CD14-positive monocyte (primary cell): Measurements from ENCODE around the gene CHIA. TPM values are rescaled to one million over a fixed set of nuclear protein-coding genes. Genes with fewer than 3 reads are reported as not detected.

Experiments
- DNase-seq, 3 donors: peaks; one replicate each; pipeline ENCODE4 v3.0.0-alpha.2; 2011 to 2022
- H2AFZ ChIP-seq: 2 replicates; pipeline ENCODE4 v1.6.0; 2012; ENCODE audit warnings: mild to moderate bottlenecking, low read depth, low read length, inconsistent platforms; ENCODE audit not compliant: insufficient read depth, poor library complexity, severe bottlenecking
- H3K27ac ChIP-seq, 2 donors: 1 replicate in 1 of 2; 2 replicates in 1 of 2; pipeline ENCODE4 v1.5.1; 2012 to 2013; ENCODE audit warnings: low read length in 2 of 2, control low read depth in 1 of 2, inconsistent platforms in 1 of 2, low read depth in 1 of 2, mild to moderate bottlenecking in 1 of 2
- H3K27me3 ChIP-seq, 2 donors: one replicate each; pipeline versions ENCODE4 v1.6.0 to v1.6.1; 2011 to 2013; ENCODE audit warnings: low read length in 2 of 2; ENCODE audit not compliant: control insufficient read depth in 2 of 2, insufficient read depth in 2 of 2
- H3K36me3 ChIP-seq, 2 donors: replicated peaks in 1 of 2; 1 replicate in 1 of 2; 2 replicates in 1 of 2; pipeline versions ENCODE4 v1.5.1 to v1.6.1; 2012 to 2013; ENCODE audit warnings: low read length in 2 of 2, control low read depth in 1 of 2, inconsistent platforms in 1 of 2, mild to moderate bottlenecking in 1 of 2; ENCODE audit not compliant: insufficient read depth in 2 of 2, control insufficient read depth in 1 of 2
- H3K4me1 ChIP-seq, 2 donors: 1 replicate in 1 of 2; 2 replicates in 1 of 2; pipeline versions ENCODE4 v1.5.1 to v1.6.1; 2012 to 2013; ENCODE audit warnings: low read length in 2 of 2, control low read depth in 1 of 2, inconsistent platforms in 1 of 2, mild to moderate bottlenecking in 1 of 2, moderate library complexity in 1 of 2; ENCODE audit not compliant: insufficient read depth in 2 of 2, control insufficient read depth in 1 of 2
- H3K4me2 ChIP-seq: replicated peaks from 2 replicates; pipeline ENCODE3; 2012; ENCODE audit warnings: low read length, moderate library complexity, mild to moderate bottlenecking; ENCODE audit not compliant: poor library complexity, severe bottlenecking; ENCODE audit errors: extremely low read depth
- H3K4me3 ChIP-seq, 3 experiments: fragments of 200-600 bp in 1 of 3; sonication (generic) in 1 of 3; replicated peaks in 1 of 3; 1 replicate in 2 of 3; 2 replicates in 1 of 3; pipeline ENCODE4 v1.5.1; 2011 to 2013; ENCODE audit warnings: low read length in 3 of 3, mild to moderate bottlenecking in 3 of 3, control low read depth in 2 of 3, low read depth in 2 of 3, inconsistent platforms in 1 of 3, moderate library complexity in 1 of 3
- H3K79me2 ChIP-seq: 2 replicates; pipeline ENCODE4 v1.6.0; 2012; ENCODE audit warnings: mild to moderate bottlenecking, control low read depth, inconsistent platforms, low read length, moderate library complexity; ENCODE audit not compliant: insufficient read depth
- H3K9ac ChIP-seq: 2 replicates; pipeline ENCODE4 v1.6.0; 2017; ENCODE audit warnings: low read length, mild to moderate bottlenecking; ENCODE audit not compliant: insufficient read depth, poor library complexity, severe bottlenecking
- H3K9me3 ChIP-seq, 2 donors: replicated peaks in 1 of 2; 1 replicate in 1 of 2; 2 replicates in 1 of 2; pipeline versions ENCODE4 v1.5.1 to v1.6.1; 2012 to 2013; ENCODE audit warnings: low read length in 2 of 2, control low read depth in 1 of 2; ENCODE audit not compliant: control insufficient read depth in 1 of 2, insufficient read depth in 1 of 2
- H4K20me1 ChIP-seq: 2 replicates; pipeline ENCODE4 v1.6.0; 2012; ENCODE audit warnings: mild to moderate bottlenecking, low read length, control low read depth, moderate library complexity; ENCODE audit not compliant: insufficient read depth
- H3K27ac Mint-ChIP-seq, 7 donors: one replicate each; pipeline ENCODE4 v1.8.0; 2020; ENCODE audit warnings: mild to moderate bottlenecking in 7 of 7, mixed read lengths in 7 of 7, moderate library complexity in 6 of 7, inconsistent platforms in 2 of 7
- H3K27me3 Mint-ChIP-seq, 3 donors: one replicate each; pipeline ENCODE4 v1.8.0; 2021 to 2022; ENCODE audit warnings: low read depth in 3 of 3, mild to moderate bottlenecking in 3 of 3, mixed read lengths in 3 of 3, moderate library complexity in 3 of 3, inconsistent platforms in 1 of 3
- H3K36me3 Mint-ChIP-seq, 2 donors: one replicate each; pipeline ENCODE4 v1.8.0; 2020; ENCODE audit warnings: mixed read lengths in 2 of 2, inconsistent platforms in 1 of 2, mild to moderate bottlenecking in 1 of 2
- H3K4me1 Mint-ChIP-seq: one replicate; pipeline ENCODE4 v1.8.0; 2020; ENCODE audit warnings: mild to moderate bottlenecking, mixed read lengths
- H3K4me3 Mint-ChIP-seq, 2 donors: one replicate each; pipeline ENCODE4 v1.8.0; 2020; ENCODE audit warnings: mild to moderate bottlenecking in 2 of 2, mixed read lengths in 2 of 2, moderate library complexity in 1 of 2
- H3K9me3 Mint-ChIP-seq, 7 donors: one replicate each; pipeline ENCODE4 v1.8.0; 2020 to 2022; ENCODE audit warnings: mixed read lengths in 7 of 7, mild to moderate bottlenecking in 6 of 7, moderate library complexity in 6 of 7, inconsistent platforms in 2 of 7
- CTCF ChIP-seq: fragments of 200-600 bp; IDR thresholded peaks from one replicate; pipeline ENCODE4 v1.8.0; 2022; ENCODE audit warnings: antibody characterized with exemption, mild to moderate bottlenecking
- WGBS: methylation state at CpG from one replicate; pipeline ENCODE4 v1.1.5; 2013; ENCODE audit warnings: missing lambda C conversion rate; ENCODE audit not compliant: insufficient coverage; 5-methylcytosine and 5-hydroxymethylcytosine counted together
- intact Hi-C, 2 donors: fragments of 100-400 bp; cut with micrococcal nuclease; formaldehyde crosslinking; loops; one replicate each; pipeline versions ENCODE4 v1.15.0 to v1.15.1; 2023
- polyA plus RNA-seq, 3 donors: library from polyadenylated mRNA; depleted of rRNA in 1 of 3; unstranded in 2 of 3; stranded (reverse) in 1 of 3; fragments of 300-500 nt in 2 of 3; fragments of >200 nt in 1 of 3; fragmentation: Illumina TruSeq in 2 of 3; gene quantifications; 1 replicate in 2 of 3; 2 replicates in 1 of 3; pipeline ENCODE4 v1.2.3, GENCODE V29; 2012 to 2021

CHIA gene
- polyA plus RNA-seq, 3 donors = not detected

- no peak overlapping the region for H3K9ac ChIP-seq
- Mint-ChIP-seq H3K9me3 (peaks cover 2 to 31% (median 22%) of the 10 kb centered on the region in 7 donors), H3K4me3 (peak overlapping the region in 1 of 2 donors; percentile 85), H3K36me3 (peaks cover 3 to 4% of the 10 kb centered on the region in 2 donors), H3K27ac (no peak overlapping the region), H3K27me3 (peaks cover 53 to 82% (median 66%) of the 10 kb centered on the region in 3 donors), H3K4me1 (peaks cover 5% of the 10 kb centered on the region)
- H2AFZ ChIP-seq = no peak overlapping the region
- H3K79me2 ChIP-seq = no peaks in the 10 kb centered on the region
- H4K20me1 ChIP-seq = no peaks in the 10 kb centered on the region
- H3K4me1 ChIP-seq = no peaks in the 10 kb centered on the region
- no peak for TF ChIP-seq CTCF
- intact Hi-C loops = no loop called here
- H3K4me3 ChIP-seq = no peak overlapping the region
- H3K27ac ChIP-seq = no peak overlapping the region
- H3K9me3 ChIP-seq = peaks cover 5 to 27% of the 10 kb centered on the region in 2 donors
- H3K4me2 ChIP-seq = no peak overlapping the region
- H3K27me3 ChIP-seq = peaks cover 51 to 72% of the 10 kb centered on the region in 2 donors
- no peaks in the 10 kb centered on the region for H3K36me3 ChIP-seq
- no peak for DNase-seq
- 100% methylated on average over 1 of the region's 4 CpGs for WGBS
Observed at GRCh38 chr1:111269825-111270406, 20.7 kb upstream of the CHIA start.

- peaks cover 51 to 66% of the 10 kb centered on the region in 2 donors for H3K27me3 ChIP-seq
- Mint-ChIP-seq H3K27ac (no peak overlapping the region), H3K27me3 (peaks cover 48 to 74% (median 59%) of the 10 kb centered on the region in 3 donors), H3K9me3 (peaks cover 2 to 25% (median 20%) of the 10 kb centered on the region in 7 donors), H3K4me3 (peak overlapping the region in 1 of 2 donors; percentile 85), H3K4me1 (peaks cover 5% of the 10 kb centered on the region), H3K36me3 (peaks cover 3 to 4% of the 10 kb centered on the region in 2 donors)
- H3K79me2 ChIP-seq = no peaks in the 10 kb centered on the region
- H3K9me3 ChIP-seq = peaks cover 5 to 27% of the 10 kb centered on the region in 2 donors
- TF ChIP-seq CTCF = no peak
- no peak for DNase-seq
- no peak overlapping the region for H2AFZ ChIP-seq
- no peak overlapping the region for H3K4me2 ChIP-seq
- intact Hi-C loops = no loop called here
- H3K4me1 ChIP-seq = no peaks in the 10 kb centered on the region
- H3K4me3 ChIP-seq = no peak overlapping the region
- no peaks in the 10 kb centered on the region for H3K36me3 ChIP-seq
- no peak overlapping the region for H3K27ac ChIP-seq
- no peak overlapping the region for H3K9ac ChIP-seq
- no peaks in the 10 kb centered on the region for H4K20me1 ChIP-seq
- 6% methylated on average over 31 of the region's 40 CpGs for WGBS
Observed at GRCh38 chr1:111270771-111271463, 19.7 kb upstream of the CHIA start.
